Endodermal cell (in vitro differentiated cells): ENCODE data around the gene GUCA1C. TPM values are rescaled to one million over a fixed set of nuclear protein-coding genes. Genes with fewer than 3 reads are reported as not detected.

ENCODE experiments used
- DNase-seq: peaks from one replicate; pipeline ENCODE4 v3.0.0-alpha.2; 2017
- H3K27ac ChIP-seq: 2 replicates; pipeline ENCODE4 v1.5.1; 2013; ENCODE audit warnings: mild to moderate bottlenecking, low read depth, low read length, moderate library complexity
- H3K27me3 ChIP-seq: 2 replicates; pipeline ENCODE4 v1.6.1; 2013; ENCODE audit warnings: mild to moderate bottlenecking, low read length, moderate library complexity; ENCODE audit not compliant: insufficient read depth, control insufficient read depth, poor library complexity, severe bottlenecking
- H3K36me3 ChIP-seq: 2 replicates; pipeline ENCODE4 v1.7.0; 2013; ENCODE audit warnings: mild to moderate bottlenecking, low read length, moderate library complexity; ENCODE audit not compliant: control insufficient read depth, insufficient read depth
- H3K4me1 ChIP-seq: one replicate; pipeline ENCODE4 v1.7.0; 2013; ENCODE audit warnings: low read length; ENCODE audit not compliant: control insufficient read depth, insufficient read depth
- H3K4me3 ChIP-seq: 2 replicates; pipeline ENCODE4 v1.5.1; 2013; ENCODE audit warnings: mild to moderate bottlenecking, low read length, moderate library complexity
- H3K9ac ChIP-seq: 2 replicates; pipeline ENCODE4 v1.6.1; 2013; ENCODE audit warnings: mild to moderate bottlenecking, low read length, moderate library complexity; ENCODE audit not compliant: poor library complexity, severe bottlenecking; ENCODE audit errors: extremely low read depth
- H3K9me3 ChIP-seq: 2 replicates; pipeline ENCODE4 v1.6.1; 2013; ENCODE audit warnings: mild to moderate bottlenecking, low read length, moderate library complexity; ENCODE audit not compliant: control insufficient read depth
- H3K27ac Mint-ChIP-seq: 2 replicates; pipeline ENCODE4 v1.8.0; 2020; ENCODE audit warnings: mixed read lengths
- H3K27me3 Mint-ChIP-seq: 2 replicates; pipeline ENCODE4 v1.8.0; 2021; ENCODE audit warnings: mild to moderate bottlenecking, mixed read lengths; ENCODE audit not compliant: insufficient read depth
- H3K36me3 Mint-ChIP-seq: 2 replicates; pipeline ENCODE4 v1.8.0; 2020; ENCODE audit warnings: low read depth, mixed read lengths
- H3K4me1 Mint-ChIP-seq: 2 replicates; pipeline ENCODE4 v1.8.0; 2020; ENCODE audit warnings: mixed read lengths
- H3K4me3 Mint-ChIP-seq: 2 replicates; pipeline ENCODE4 v1.8.0; 2020; ENCODE audit warnings: mild to moderate bottlenecking, moderate library complexity, mixed read lengths
- H3K9me3 Mint-ChIP-seq: 2 replicates; pipeline ENCODE4 v1.8.0; 2020; ENCODE audit warnings: mild to moderate bottlenecking, mixed read lengths
- WGBS, 2 experiments: methylation state at CpG; one replicate each; pipeline versions ENCODE4 v1.1.5 to v1.1.7; 2013; ENCODE audit warnings: missing lambda C conversion rate in 2 of 2, mixed read lengths in 1 of 2; ENCODE audit not compliant: insufficient coverage in 1 of 2, insufficient read length in 1 of 2; 5-methylcytosine and 5-hydroxymethylcytosine counted together
- total RNA-seq, 2 donors: library from RNA; stranded (reverse); fragmentation: NEBNext Ultra II Directional in 1 of 2; extraction: Animal tissue kit (Norgen Biotek cat#: 25700) in 1 of 2; gene quantifications; 2 replicates in 1 of 2; 3 replicates in 1 of 2; pipeline ENCODE4 v1.2.1, GENCODE V29; 2021
- TF ChIP-seq, protein P1 (sequence below): fragments of 200-600 bp; sonication (generic); conservative IDR thresholded peaks from 2 replicates; pipeline ENCODE4 v1.5.0; 2021; ENCODE audit warnings: antibody characterized with exemption, mild to moderate bottlenecking

Gene GUCA1C
- total RNA-seq, 2 donors from 2014 or later, result not detected

DNA sequence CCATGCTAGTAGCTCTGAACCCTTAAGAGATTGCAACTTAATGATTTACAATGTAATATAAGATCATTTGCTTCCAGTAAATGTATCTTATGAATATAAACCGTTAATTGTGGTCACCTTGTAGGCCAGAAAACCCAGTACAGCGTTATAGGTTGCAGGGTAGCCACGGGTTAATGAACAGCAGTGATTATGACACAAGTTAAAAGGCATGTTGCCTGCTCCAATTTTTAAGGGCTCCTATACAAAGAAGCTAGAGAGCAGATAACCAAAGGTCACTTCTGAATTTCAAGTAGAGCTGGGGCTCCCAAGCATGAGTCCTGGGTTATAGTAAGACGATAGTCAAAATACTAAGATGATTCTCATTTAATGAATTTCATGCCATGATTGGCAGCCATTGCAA lies 13.5 kb downstream of the GUCA1C start:
- no peak overlapping the region for H3K4me3 Mint-ChIP-seq
- no peaks in the 10 kb centered on the region for H3K36me3 Mint-ChIP-seq
- H3K4me1 Mint-ChIP-seq, result peaks cover 5% of the 10 kb centered on the region
- 80 to 84% methylated on average over 4 of the region's 4 CpGs for WGBS, 2 experiments
- no peak overlapping the region for H3K27ac ChIP-seq
- no peak overlapping the region for H3K9ac ChIP-seq
- H3K27me3 Mint-ChIP-seq, result no peaks in the 10 kb centered on the region
- H3K4me3 ChIP-seq, result no peak overlapping the region
- H3K4me1 ChIP-seq, result no peaks in the 10 kb centered on the region
- H3K27ac Mint-ChIP-seq, result no peak overlapping the region
- no peaks in the 10 kb centered on the region for H3K27me3 ChIP-seq
- no peaks in the 10 kb centered on the region for H3K9me3 Mint-ChIP-seq
- TF ChIP-seq, protein P1, sequence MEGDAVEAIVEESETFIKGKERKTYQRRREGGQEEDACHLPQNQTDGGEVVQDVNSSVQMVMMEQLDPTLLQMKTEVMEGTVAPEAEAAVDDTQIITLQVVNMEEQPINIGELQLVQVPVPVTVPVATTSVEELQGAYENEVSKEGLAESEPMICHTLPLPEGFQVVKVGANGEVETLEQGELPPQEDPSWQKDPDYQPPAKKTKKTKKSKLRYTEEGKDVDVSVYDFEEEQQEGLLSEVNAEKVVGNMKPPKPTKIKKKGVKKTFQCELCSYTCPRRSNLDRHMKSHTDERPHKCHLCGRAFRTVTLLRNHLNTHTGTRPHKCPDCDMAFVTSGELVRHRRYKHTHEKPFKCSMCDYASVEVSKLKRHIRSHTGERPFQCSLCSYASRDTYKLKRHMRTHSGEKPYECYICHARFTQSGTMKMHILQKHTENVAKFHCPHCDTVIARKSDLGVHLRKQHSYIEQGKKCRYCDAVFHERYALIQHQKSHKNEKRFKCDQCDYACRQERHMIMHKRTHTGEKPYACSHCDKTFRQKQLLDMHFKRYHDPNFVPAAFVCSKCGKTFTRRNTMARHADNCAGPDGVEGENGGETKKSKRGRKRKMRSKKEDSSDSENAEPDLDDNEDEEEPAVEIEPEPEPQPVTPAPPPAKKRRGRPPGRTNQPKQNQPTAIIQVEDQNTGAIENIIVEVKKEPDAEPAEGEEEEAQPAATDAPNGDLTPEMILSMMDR, result no peak
- DNase-seq, result no peak
- H3K36me3 ChIP-seq, result no peaks in the 10 kb centered on the region
- H3K9me3 ChIP-seq, result no peaks in the 10 kb centered on the region

DNA sequence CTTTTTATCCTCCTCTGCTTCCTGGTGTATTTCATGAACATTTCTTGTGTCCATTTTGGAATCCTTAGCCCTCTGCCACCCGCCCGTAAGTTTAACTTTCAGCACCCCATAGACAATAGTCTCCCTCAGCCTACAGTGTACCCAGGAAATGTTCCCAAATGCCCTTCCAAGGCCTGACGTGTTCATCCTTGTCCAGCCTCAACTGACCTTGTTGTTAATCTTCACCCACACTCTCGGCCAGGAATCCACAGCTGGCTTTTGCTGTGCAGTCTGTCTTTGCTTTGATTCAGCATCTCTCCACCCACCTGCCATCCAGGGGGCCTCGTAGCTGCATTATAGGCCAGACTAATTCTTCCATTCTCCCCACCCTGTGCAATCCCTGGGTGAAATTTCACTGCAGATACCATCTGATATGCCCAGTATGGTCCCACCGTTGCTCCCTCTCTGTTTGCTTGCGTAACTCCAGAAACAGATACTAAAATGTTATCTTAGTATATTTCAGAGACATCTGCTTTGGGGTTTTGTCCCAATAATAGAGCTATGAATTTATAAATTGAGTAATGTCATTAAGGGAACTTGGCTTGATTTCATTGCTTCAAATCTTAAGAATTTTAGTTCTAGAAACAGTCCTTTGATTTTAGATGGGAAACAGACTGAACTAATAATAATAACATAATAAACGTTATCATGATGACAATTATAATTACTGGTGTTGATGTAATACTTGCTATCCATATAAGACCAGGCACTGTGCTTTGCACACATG lies 16.6 kb downstream of the GUCA1C start:
- H3K9ac ChIP-seq, result no peak overlapping the region
- Mint-ChIP-seq H3K27ac (no peak overlapping the region), H3K9me3 (peaks cover 2% of the 10 kb centered on the region), H3K27me3 (no peaks in the 10 kb centered on the region), H3K36me3 (no peaks in the 10 kb centered on the region), H3K4me3 (no peak overlapping the region), H3K4me1 (no peaks in the 10 kb centered on the region)
- TF ChIP-seq, protein P1, result no peak
- no peaks in the 10 kb centered on the region for H3K27me3 ChIP-seq
- H3K36me3 ChIP-seq, result no peaks in the 10 kb centered on the region
- no peak overlapping the region for H3K4me3 ChIP-seq
- H3K4me1 ChIP-seq, result no peaks in the 10 kb centered on the region
- no peaks in the 10 kb centered on the region for H3K9me3 ChIP-seq
- no peak overlapping the region for H3K27ac ChIP-seq
- DNase-seq, result no peak
- WGBS, 2 experiments, result 82% methylated on average over 7 of the region's 8 CpGs; no CpG with 5 or more reads in 1 of the 2 experiments

DNA sequence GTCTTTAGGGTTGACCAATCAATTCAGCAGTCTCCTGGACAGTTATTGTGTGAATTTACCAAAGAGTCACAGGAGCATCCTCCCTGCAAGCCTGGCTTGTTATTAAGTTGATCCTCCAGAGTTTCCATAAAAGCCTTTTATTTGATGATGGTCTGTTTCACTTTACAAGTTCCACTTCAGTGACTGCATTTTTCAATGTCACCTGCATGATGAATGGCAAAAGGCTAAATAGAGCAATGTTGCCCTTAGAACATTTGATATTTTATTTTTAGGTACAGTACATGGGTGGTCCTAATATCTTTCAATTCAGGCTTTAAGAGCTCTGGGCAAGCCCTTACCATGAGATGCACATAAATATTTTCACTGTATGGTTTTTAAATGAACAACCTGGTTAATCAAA lies 22.6 kb downstream of the GUCA1C start:
- H3K4me3 ChIP-seq, result no peak overlapping the region
- no peaks in the 10 kb centered on the region for H3K36me3 Mint-ChIP-seq
- H3K36me3 ChIP-seq, result no peaks in the 10 kb centered on the region
- H3K27ac ChIP-seq, result no peak overlapping the region
- DNase-seq, result no peak
- H3K27me3 Mint-ChIP-seq, result no peaks in the 10 kb centered on the region
- no peak overlapping the region for H3K4me3 Mint-ChIP-seq
- H3K4me1 ChIP-seq, result no peaks in the 10 kb centered on the region
- H3K27me3 ChIP-seq, result no peaks in the 10 kb centered on the region
- H3K9ac ChIP-seq, result no peak overlapping the region
- TF ChIP-seq, protein P1, result no peak
- H3K9me3 ChIP-seq, result no peaks in the 10 kb centered on the region
- peaks cover 2% of the 10 kb centered on the region for H3K9me3 Mint-ChIP-seq
- no peaks in the 10 kb centered on the region for H3K4me1 Mint-ChIP-seq
- no peak overlapping the region for H3K27ac Mint-ChIP-seq
